Retinal pigment epithelial cell (primary cell): ENCODE data around the gene HOXA11.

Experiments
- DNase-seq: peaks from one replicate; pipeline ENCODE4 v3.0.0-alpha.2; 2010; ENCODE audit warnings: low read depth
- H3K4me3 ChIP-seq: 2 replicates; pipeline ENCODE4 v1.5.1; 2011; ENCODE audit warnings: mild to moderate bottlenecking, low read length, control low read depth, moderate library complexity
- TF ChIP-seq, protein P1 (sequence below): conservative IDR thresholded peaks from 2 replicates; pipeline ENCODE4 v1.5.1; 2011; ENCODE audit warnings: low read depth, low read length, control low read depth, inconsistent platforms

HOXA11 gene

DNA sequence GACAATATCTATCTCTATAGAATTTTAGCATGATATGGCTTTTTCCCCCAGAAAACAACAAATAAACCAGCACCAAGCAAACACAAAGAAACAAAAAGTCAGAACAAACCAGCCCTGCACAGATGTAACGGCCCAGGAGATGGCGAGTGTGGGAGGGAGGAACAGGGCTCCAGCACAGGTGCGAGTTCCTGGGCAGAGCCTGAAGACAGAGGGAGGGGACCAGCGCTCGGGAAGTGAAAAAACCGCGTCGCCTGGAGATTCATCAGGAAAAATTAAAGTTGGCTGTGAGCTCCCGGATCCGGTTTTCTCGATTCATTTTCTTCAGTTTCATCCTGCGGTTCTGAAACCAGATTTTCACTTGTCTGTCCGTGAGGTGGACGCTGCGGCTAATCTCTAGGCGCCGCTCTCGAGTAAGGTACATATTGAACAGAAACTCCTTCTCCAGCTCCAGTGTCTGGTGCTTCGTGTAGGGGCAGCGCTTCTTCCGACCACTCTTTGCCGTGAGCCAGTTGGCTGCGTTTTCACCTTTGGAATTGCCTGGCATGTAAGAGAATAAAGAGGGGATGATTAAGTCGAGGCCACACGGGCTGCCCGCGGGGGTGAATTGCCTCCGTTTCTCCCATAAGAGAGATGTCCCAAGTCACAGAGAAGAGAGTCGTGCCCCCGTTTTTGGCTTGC is 13.3 kb downstream of the HOXA11 start:
- H3K4me3 ChIP-seq, result no peak overlapping the region
- DNase-seq, result no peak
- TF ChIP-seq, protein P1, sequence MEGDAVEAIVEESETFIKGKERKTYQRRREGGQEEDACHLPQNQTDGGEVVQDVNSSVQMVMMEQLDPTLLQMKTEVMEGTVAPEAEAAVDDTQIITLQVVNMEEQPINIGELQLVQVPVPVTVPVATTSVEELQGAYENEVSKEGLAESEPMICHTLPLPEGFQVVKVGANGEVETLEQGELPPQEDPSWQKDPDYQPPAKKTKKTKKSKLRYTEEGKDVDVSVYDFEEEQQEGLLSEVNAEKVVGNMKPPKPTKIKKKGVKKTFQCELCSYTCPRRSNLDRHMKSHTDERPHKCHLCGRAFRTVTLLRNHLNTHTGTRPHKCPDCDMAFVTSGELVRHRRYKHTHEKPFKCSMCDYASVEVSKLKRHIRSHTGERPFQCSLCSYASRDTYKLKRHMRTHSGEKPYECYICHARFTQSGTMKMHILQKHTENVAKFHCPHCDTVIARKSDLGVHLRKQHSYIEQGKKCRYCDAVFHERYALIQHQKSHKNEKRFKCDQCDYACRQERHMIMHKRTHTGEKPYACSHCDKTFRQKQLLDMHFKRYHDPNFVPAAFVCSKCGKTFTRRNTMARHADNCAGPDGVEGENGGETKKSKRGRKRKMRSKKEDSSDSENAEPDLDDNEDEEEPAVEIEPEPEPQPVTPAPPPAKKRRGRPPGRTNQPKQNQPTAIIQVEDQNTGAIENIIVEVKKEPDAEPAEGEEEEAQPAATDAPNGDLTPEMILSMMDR, result no peak

DNA sequence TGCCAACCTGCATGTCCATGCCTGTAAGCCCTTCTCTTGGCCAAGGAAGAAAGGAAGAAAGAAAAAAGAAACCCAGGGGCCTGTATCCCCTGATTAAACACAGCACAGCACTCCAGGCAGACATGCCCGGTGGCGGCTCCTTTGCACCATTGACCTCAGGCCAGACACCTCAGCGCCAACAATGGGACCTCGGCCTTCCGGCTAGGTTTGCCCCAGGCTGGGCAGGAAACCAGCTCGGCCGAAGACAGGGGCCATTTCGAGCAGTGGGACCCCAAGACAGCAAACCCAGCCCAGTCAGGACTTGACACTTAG is 13.8 kb downstream of the HOXA11 start:
- TF ChIP-seq, protein P1, result no peak
- no peak overlapping the region for H3K4me3 ChIP-seq
- no peak for DNase-seq

DNA sequence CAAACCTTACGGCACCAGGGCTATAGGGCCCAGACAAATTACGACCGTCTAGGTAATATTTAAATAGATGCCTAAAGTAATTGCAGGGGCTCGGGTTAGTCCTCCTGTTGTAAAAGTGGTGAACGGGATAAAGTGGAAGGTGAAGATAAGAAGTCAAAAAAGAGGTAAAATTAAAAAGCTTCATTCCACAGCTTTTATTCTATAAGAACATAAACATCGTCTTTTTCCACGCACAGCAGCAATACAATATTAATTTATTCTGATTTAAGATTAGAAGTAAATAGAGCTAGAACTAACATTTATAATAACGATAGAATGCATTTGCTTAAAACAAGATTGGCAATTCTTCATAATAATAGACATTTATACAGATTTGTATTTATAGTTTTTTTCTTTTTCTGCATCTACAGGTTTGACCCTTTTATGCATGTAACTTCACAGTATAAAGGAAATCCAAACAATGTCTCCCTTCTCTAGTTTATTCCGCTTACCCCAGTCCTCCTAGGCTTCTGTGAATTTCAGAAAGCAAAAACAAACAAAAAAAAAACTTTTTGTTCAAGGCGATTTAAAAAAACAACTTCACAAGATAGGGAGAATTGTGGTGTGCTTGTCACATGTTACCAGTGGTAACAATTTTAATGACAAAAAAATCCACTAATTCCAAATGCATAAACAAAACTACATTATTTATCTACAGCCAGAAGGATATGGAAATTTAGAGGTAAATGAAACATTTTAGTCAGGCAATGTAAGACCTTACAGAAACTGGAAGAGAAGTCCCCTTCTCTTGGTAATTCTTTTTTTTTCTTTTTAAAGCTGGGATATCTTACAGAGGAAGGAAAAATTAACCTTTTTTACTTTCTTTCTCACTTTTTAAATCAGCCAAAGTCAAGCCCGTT is 14.4 kb downstream of the HOXA11 start:
- H3K4me3 ChIP-seq, result no peak overlapping the region
- TF ChIP-seq, protein P1, result no peak
- no peak for DNase-seq

DNA sequence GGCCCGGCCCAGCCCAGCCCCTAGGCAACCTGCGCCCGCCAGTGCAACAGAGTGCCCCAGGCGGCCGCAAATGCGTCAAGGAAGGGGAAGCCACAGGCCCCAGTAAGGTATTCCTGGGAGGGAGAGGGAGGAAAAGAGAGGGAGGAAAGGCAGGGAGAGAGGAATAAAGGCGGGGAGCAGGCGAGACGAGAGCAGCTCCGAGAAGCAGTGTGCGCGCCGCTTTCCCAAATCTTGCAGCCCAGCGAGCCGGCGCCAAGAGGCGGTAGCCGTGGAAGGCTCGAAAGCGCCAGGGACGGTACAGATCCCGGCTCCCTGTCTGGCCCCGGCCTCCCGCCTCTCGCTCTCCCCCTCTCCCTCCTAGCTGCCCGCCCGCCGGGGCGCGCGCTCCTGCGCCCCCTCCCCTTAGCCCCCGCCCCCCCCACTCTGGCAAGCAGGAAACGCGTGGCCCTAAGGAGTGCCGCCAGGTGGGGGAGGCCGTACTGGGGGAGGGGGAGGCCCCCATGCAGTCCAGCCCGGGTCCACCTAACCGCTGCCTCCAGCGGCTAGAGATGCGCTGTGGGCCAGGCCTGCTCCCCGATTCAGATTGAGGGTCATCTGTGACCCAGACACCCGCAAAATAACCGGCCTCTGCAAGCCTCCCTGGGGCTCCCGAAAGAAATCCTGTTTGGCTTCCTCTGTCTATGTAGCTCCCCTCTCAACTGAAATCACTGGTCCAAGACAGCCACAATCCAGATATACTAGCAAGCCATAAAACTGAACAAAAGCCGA is 15.2 kb downstream of the HOXA11 start:
- TF ChIP-seq, protein P1, result no peak
- H3K4me3 ChIP-seq, result no peak overlapping the region
- DNase-seq, result no peak

GRCh38 chr7:27168265-27168947 is 16.6 kb downstream of the HOXA11 start:
- TF ChIP-seq, protein P1, result no peak

DNA sequence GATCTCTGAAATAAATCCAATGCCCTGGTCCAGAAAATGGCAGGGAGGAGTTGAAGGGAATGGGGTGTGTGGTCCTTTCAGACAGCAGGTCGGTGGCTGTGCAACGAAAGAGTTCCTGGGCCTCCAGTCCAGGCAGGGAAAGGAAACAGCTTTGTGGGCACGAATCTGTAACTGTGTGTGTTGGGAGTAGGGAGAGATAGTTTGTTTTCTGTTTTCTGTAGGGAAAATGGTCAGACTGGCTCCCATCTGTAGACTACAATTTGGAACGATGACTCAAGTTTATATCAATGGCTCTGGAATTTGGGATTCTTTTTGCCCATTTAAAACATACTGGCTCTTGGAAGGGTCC is 17.1 kb downstream of the HOXA11 start:
- H3K4me3 ChIP-seq, result no peak overlapping the region
- DNase-seq, result no peak
- TF ChIP-seq, protein P1, result no peak

More at GRCh38 chr7:27168265-27168947, 16.6 kb downstream of the HOXA11 start:
- DNase-seq, result no peak
- H3K4me3 ChIP-seq, result no peak overlapping the region
